SU-DHL-6 (cell line): ENCODE measurements around the gene CLEC4F.

Experiments used
- H2AFZ ChIP-seq: fragments of 200-600 bp; sonication (generic); 2 replicates; pipeline ENCODE4 v1.6.1; 2014; ENCODE audit warnings: low read depth, mild to moderate bottlenecking, moderate library complexity, mixed read lengths, antibody characterized with exemption, low read length; ENCODE audit not compliant: severe bottlenecking
- H3F3A ChIP-seq: fragments of 200-600 bp; shearing (Covaris generic); 2 replicates; pipeline ENCODE4 v1.6.0; 2016; ENCODE audit warnings: antibody characterized with exemption, mild to moderate bottlenecking; ENCODE audit not compliant: insufficient read depth
- H3K27ac ChIP-seq: fragments of 200-600 bp; sonication (generic); 2 replicates; pipeline ENCODE4 v1.5.1; 2016; ENCODE audit warnings: low read depth, mild to moderate bottlenecking, low read length, moderate library complexity, mixed read lengths
- H3K27me3 ChIP-seq: fragments of 200-600 bp; sonication (generic), shearing (Covaris generic); 2 replicates; pipeline ENCODE4 v1.6.0; 2014; ENCODE audit warnings: mild to moderate bottlenecking, low read length
- H3K36me3 ChIP-seq: fragments of 200-600 bp; sonication (generic); 2 replicates; pipeline ENCODE4 v1.6.1; 2014; ENCODE audit warnings: mild to moderate bottlenecking, low read length, mixed read lengths
- H3K4me2 ChIP-seq: fragments of 300-600, 200-600 bp; shearing (Covaris generic), sonication (generic); 2 replicates; pipeline ENCODE4 v1.6.0; 2014; ENCODE audit warnings: low read length, low read depth, mild to moderate bottlenecking; ENCODE audit not compliant: poor library complexity, severe bottlenecking
- H3K4me3 ChIP-seq: fragments of 200-600 bp; sonication (generic); 2 replicates; pipeline ENCODE4 v1.5.1; 2014; ENCODE audit warnings: antibody characterized with exemption, low read length, mild to moderate bottlenecking, mixed read lengths; ENCODE audit not compliant: insufficient read depth, poor library complexity, severe bottlenecking
- H3K79me2 ChIP-seq: fragments of 200-600 bp; sonication (generic); 2 replicates; pipeline ENCODE4 v1.6.1; 2014; ENCODE audit warnings: mild to moderate bottlenecking, low read length, moderate library complexity; ENCODE audit not compliant: insufficient read depth
- H3K9ac ChIP-seq: fragments of 200-600 bp; sonication (generic); 2 replicates; pipeline ENCODE4 v1.7.0; 2014; ENCODE audit warnings: mild to moderate bottlenecking, low read length
- H3K9me2 ChIP-seq: fragments of 200-600 bp; sonication (generic); replicated peaks from 2 replicates; pipeline ENCODE4 v1.6.1; 2014; ENCODE audit warnings: low read length; ENCODE audit not compliant: insufficient read depth
- H3K9me3 ChIP-seq: fragments of 200-600 bp; sonication (generic); 2 replicates; pipeline ENCODE4 v1.6.1; 2014; ENCODE audit warnings: low read length, mixed read lengths; ENCODE audit not compliant: insufficient read depth
- H4K20me1 ChIP-seq: fragments of 200-600 bp; sonication (generic); 2 replicates; pipeline ENCODE4 v1.6.1; 2014; ENCODE audit warnings: low read depth, mild to moderate bottlenecking, antibody characterized with exemption, low read length, moderate library complexity, mixed read lengths
- CTCF ChIP-seq: fragments of 200-600 bp; sonication (generic); IDR thresholded peaks from one replicate; pipeline ENCODE4 v1.5.1; 2017; ENCODE audit warnings: antibody characterized with exemption, mild to moderate bottlenecking, low read length, moderate library complexity; ENCODE audit not compliant: insufficient read depth, poor library complexity, severe bottlenecking
- EZH2phosphoT487 ChIP-seq: fragments of 200-600 bp; sonication (generic), shearing (Covaris generic); conservative IDR thresholded peaks from 2 replicates; pipeline ENCODE4 v1.6.1; 2018; ENCODE audit warnings: mild to moderate bottlenecking, antibody characterized with exemption, low read length, moderate library complexity, mixed read lengths

Gene CLEC4F

DNA sequence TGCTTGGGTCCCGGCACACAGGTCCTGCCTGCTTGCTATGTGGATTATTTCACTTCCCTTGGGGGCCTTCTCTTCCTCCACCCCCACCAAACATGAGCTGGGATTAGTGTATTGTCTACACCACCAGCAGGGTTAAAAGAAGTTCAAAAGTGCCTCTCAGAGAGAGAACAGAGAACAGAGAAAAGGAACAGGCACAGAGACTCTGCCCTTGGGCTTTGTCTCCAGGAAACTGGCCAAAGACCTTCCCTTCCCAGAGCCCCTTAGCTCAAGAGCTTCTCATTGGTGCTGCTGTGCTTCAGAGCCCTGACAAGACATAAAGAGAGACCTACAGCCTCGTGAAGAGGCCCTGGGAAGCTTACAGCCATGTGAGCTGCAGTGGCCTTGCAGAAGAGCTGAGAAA lies 22.9 kb downstream of the CLEC4F start:
- TF ChIP-seq EZH2phosphoT487 = no peak
- no peak for TF ChIP-seq CTCF
- H3K9ac ChIP-seq = no peak overlapping the region
- no peak overlapping the region for H3K4me3 ChIP-seq
- H3K27me3 ChIP-seq = no peaks in the 10 kb centered on the region
- no peak overlapping the region for H3K27ac ChIP-seq
- no peaks in the 10 kb centered on the region for H3K9me3 ChIP-seq
- H3K36me3 ChIP-seq = no peaks in the 10 kb centered on the region
- no peak overlapping the region for H3K4me2 ChIP-seq
- no peaks in the 10 kb centered on the region for H3F3A ChIP-seq
- H2AFZ ChIP-seq = no peak overlapping the region
- H3K9me2 ChIP-seq = no peaks in the 10 kb centered on the region
- no peaks in the 10 kb centered on the region for H3K79me2 ChIP-seq
- no peaks in the 10 kb centered on the region for H4K20me1 ChIP-seq

GRCh38 chr2:70796262-70796661 lies 24.1 kb downstream of the CLEC4F start:
- Histone ChIP-seq H4K20me1 (no peaks in the 10 kb centered on the region), H3K9ac (no peak overlapping the region), H3K4me3 (no peak overlapping the region), H3K79me2 (no peaks in the 10 kb centered on the region), H3F3A (no peaks in the 10 kb centered on the region), H3K9me2 (no peaks in the 10 kb centered on the region), H3K27ac (no peak overlapping the region), H3K9me3 (no peaks in the 10 kb centered on the region), H2AFZ (no peak overlapping the region), H3K36me3 (no peaks in the 10 kb centered on the region), H3K27me3 (no peaks in the 10 kb centered on the region), H3K4me2 (no peak overlapping the region)
- TF ChIP-seq CTCF (no peak), EZH2phosphoT487 (no peak)

GRCh38 chr2:70795164-70795995 lies 25.0 kb downstream of the CLEC4F start:
- Histone ChIP-seq H3K9me3 (no peaks in the 10 kb centered on the region), H3K4me3 (no peak overlapping the region), H3F3A (no peaks in the 10 kb centered on the region), H4K20me1 (no peaks in the 10 kb centered on the region), H3K36me3 (no peaks in the 10 kb centered on the region), H2AFZ (no peak overlapping the region), H3K79me2 (no peaks in the 10 kb centered on the region), H3K9ac (no peak overlapping the region), H3K9me2 (no peaks in the 10 kb centered on the region), H3K27me3 (no peaks in the 10 kb centered on the region), H3K27ac (no peak overlapping the region), H3K4me2 (no peak overlapping the region)
- TF ChIP-seq EZH2phosphoT487 = no peak

- Histone ChIP-seq H3K4me2 (no peak overlapping the region), H3F3A (no peaks in the 10 kb centered on the region), H3K27me3 (no peaks in the 10 kb centered on the region), H2AFZ (no peak overlapping the region), H3K9me3 (no peaks in the 10 kb centered on the region), H3K27ac (no peak overlapping the region), H4K20me1 (no peaks in the 10 kb centered on the region), H3K9me2 (no peaks in the 10 kb centered on the region), H3K9ac (no peak overlapping the region), H3K4me3 (no peak overlapping the region), H3K79me2 (no peaks in the 10 kb centered on the region), H3K36me3 (no peaks in the 10 kb centered on the region)
- TF ChIP-seq CTCF (no peak), EZH2phosphoT487 (no peak)
Measured at GRCh38 chr2:70793450-70793849, 26.9 kb downstream of the CLEC4F start.
